Astrocyte of the hippocampus (primary cell): ENCODE data around the gene FSTL4.

Source experiments
- DNase-seq: peaks from one replicate; pipeline ENCODE4 v3.0.0; 2011; ENCODE audit warnings: low read depth, low spot score

FSTL4 gene

DNA sequence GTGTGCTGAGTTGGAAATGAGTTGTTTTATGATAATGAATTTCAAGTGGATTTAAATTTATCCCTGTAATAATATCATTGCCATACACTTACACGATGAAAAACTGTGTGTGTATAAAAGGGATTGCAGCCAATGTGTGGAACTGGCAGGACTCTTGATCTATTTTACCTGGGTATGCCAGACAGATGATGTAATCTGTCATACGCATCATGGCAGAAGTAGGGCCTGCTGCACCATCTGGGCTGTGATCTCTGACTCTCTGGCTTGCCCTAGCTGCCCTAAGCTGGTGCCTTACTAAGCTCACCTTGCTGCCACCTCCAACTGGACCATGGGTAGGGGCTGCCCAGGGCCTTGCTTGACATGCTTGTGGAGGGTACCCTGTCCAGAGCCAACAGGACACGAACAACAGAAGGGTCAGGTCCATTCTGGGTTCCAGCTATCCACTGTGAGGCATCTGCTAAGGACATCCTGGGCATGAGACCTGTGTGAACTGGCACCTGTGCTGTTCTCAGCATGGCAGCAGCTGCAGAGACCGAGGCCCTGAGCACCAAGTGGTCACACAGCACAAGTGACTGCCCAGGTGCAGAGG is 184.2 kb downstream of the FSTL4 start:
- DNase-seq: no peak

GRCh38 chr5:133427121-133427777 is 185.1 kb downstream of the FSTL4 start:
- peak; percentile 13 for DNase-seq

DNA sequence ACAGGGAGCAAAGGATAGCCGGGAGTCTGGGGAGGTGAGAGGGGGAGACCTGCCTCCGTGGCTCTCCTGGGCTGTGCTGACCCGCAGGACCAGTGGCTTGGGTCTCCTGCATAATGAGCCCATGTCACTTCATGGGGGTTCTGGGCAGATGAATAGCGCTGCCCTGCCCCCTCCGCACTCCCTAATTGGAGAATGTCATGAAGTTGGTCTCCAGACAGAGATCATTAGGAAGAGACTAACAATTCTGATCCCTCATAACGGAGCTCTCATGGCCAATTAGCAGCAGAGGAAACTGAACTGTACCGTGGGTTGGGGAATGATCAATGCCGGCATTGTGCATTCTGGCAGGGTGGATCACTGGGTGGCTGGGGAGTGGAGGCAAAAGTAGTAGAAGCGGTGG is 186.1 kb downstream of the FSTL4 start:
- no peak for DNase-seq

DNA sequence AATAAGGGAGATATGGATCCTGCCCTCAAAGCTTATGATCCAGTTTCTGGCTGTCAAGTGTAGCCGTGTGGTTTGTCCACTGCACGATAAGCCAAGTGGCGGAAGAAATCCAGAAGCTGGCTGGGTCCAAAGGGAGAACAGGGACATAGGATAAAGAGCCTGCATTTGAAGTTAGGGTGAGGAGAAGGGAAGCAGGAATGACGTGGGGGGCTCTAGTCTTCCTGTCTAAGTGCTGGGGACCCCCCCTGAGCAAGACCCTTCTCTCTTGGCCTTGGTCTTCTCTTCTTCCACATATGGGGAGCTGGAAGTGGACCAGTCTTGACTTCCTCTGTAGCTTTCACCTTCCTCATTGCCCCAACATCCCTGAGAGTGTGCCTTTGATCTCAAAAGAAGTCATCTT is 186.6 kb downstream of the FSTL4 start:
- DNase-seq: no peak

GRCh38 chr5:133425222-133425621 is 187.1 kb downstream of the FSTL4 start:
- no peak for DNase-seq

DNA sequence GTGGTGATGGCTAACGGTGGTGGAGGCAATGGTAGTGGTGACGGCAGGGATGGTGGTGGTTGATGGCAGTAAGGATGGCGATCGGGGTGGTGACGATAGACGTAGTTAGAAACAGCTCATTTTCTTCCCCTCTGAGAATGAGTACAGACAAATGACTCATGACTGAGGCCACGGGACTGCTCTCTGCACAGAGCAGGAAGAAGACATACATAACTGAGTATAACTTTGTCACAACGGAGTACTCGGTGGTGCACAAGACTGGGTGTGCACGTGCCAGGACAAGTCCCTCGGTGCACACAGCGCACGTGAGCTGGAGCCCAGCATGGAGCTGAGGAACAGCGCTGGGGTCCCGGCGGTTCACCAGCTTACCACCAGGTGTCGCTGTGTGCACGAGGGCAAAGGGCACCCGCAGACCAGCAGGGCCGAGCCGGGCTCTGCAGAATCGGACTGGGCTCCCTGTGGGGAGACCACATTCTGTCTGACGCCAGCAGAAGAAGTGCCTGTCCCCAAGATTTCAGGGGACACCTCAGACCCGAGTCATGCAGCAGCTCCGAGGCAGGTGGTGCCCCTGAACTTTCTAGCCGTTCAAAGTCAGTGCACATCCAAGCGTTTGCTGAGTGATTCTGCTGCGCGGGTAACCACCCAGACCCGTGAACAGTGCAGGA is 188.6 kb downstream of the FSTL4 start:
- peak; percentile 51 for DNase-seq

- DNase-seq: no peak
Measured at GRCh38 chr5:133423011-133423617, 189.2 kb downstream of the FSTL4 start.

DNA sequence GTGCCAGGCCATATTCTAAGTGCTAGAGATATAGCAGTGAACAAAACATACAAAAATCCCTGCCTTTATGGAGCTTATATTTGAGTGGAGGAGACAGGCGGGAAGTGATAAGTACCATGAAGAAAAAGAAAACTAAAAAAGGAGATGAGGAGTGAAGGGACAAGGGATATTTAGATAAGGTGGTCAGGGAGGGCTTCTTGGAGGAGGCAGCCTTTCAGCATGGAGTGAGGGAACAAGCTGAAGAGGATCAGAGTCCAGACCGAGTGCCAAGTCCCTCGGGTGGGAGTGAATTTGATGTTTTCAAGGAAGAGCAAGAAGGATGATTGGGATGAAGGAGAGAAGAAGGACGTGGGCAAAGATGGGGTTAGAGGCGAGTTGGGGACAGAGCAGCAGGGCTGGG is 190.5 kb downstream of the FSTL4 start:
- DNase-seq: no peak

- DNase-seq: peak; percentile 29
Measured at GRCh38 chr5:133421394-133421793, 190.9 kb downstream of the FSTL4 start.

- no peak for DNase-seq
Measured at GRCh38 chr5:133420440-133421301, 191.7 kb downstream of the FSTL4 start.

GRCh38 chr5:133415906-133416305 is 196.4 kb downstream of the FSTL4 start:
- DNase-seq: no peak

DNA sequence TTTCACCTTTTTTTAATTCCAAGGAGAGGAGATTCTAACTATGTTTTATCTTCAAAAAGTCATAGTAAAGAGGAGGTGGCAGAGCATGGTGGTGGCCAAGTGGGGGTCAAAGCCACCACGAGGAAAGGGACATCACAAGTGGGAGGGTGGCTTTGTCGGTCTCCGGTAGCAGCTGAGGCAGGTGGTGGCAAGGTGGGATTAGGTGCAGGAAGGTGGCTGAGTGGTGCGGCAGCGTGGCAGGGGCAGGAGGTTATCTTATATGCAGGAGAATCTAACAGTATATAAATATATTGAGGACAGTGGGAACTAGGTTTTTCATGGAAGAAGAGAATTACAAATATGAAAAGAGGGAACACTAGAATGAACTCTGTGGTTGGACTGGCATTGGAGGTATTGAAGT is 196.8 kb downstream of the FSTL4 start:
- no peak for DNase-seq

GRCh38 chr5:133412661-133413060 is 199.7 kb downstream of the FSTL4 start:
- no peak for DNase-seq

DNA sequence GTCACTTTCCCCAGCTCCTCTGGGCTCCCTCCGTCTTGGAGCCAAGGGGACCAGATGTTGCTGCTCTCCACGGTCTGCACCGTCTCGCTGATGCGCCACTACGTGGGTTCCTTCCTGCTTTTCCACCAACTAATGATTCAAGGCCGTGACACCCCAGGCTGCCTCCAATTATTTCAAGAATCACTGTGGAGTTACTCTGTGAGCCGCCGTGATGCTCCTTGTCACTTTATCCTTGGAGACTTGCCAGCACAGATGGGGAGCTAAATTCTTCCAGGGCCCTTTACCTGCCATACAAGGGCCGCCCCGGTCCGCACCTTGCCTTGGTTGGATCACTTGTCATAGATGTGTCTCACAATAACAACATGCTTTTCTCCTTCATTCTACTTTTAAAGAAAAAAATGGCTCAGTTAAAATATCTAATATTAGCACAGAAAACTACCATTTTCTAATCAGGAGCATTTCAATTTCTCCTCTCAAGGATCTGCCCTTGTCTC is 202.0 kb downstream of the FSTL4 start:
- no peak for DNase-seq

DNA sequence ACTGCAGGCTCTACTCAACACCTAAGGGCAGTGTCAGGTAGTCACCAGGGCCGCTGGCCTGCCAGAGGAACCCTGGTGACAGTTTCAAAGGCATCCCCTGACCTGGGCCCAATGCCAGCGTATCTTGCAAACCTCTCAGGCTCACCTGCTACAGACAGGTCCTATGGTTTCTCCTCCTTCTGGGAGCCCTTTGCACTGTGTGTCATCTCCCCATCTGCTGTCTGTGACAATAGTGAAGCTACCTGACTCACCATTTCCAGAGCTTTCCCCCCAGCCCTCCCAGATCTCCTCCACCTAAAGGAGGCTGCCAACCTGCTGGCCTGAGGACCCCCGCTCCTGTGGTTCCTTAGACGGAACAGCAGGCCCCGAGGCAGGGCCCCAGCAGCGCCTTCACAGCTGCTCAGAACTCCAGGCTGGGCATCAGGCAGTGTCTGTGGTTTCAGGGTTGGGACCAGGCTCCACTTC is 203.1 kb downstream of the FSTL4 start:
- DNase-seq: no peak

GRCh38 chr5:133408322-133408721 is 204.0 kb downstream of the FSTL4 start:
- DNase-seq: no peak

- no peak for DNase-seq
Measured at GRCh38 chr5:133406977-133407632, 205.2 kb downstream of the FSTL4 start.

- DNase-seq: no peak
Measured at GRCh38 chr5:133406208-133406976, 205.9 kb downstream of the FSTL4 start.

- DNase-seq: no peak
Measured at GRCh38 chr5:133405275-133406034, 206.9 kb downstream of the FSTL4 start.
